GM18873 (cell line): ENCODE results near the gene SUCLG2.

ENCODE experiments used
- ATAC-seq: cut with Tn5 transposase; IDR thresholded peaks from one replicate; pipeline ENCODE4 v1.9.1; 2021; ENCODE audit warnings: mild to moderate bottlenecking, moderate library complexity, moderate number of reproducible peaks; ENCODE audit not compliant: unreplicated experiment, low FRiP score

SUCLG2 gene

DNA sequence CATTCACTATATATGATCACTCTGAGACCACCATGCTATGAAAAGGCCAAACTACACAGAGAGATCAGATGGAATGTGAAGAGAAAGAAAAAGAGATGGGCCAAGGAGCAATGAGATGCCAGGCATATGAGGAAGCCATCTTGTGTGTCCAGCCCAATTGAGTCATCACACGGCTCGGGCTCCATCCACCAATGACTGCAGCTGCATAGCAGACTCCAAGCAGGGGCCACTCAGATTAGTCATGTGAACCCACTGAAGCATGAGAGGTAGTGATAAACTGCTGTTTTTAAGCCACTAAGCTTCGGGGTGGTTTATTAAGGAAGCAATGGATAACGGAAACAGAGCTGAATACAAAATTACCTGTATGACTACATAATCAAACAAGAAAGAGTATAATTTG, 185.9 kb downstream of the SUCLG2 start:
- no peak for ATAC-seq

DNA sequence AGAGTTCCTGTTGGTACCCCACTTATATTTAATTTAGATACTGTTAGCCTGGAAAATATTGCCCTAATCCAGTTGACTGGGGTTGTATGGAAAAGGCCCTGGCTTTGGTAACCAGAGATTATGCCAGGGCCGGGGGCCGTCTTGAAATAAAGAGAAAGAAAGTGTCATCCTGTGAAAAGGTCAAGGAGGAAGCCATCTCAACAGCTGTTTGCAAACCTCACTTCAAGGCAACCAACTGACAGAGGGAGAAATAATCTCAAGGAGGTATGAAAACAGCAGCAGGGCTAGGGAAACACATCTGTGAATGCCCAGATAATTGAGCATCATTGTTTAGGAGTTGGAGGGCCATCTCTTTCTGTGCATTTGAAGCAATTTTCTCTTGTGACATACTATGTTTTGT, 190.8 kb downstream of the SUCLG2 start:
- ATAC-seq: no peak

DNA sequence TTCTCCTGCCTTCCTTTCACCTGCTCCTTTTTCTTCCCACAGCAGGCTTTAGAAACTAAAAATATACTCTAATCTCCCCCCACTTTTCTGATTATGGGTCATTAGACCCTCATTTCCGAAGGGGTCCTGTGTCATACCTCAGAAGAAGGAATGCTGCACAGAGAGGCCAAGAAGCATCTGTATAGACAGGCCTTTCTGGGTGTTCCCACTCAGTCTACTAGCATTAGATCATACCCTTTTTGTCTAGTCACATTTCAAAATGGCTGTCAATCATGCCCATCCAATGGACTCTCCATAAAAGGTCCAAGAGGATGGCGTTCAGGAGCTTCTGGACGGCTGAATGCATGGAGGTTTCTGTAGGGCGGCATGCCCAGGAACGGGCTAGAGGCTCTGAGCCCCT, 192.2 kb downstream of the SUCLG2 start:
- ATAC-seq: no peak

DNA sequence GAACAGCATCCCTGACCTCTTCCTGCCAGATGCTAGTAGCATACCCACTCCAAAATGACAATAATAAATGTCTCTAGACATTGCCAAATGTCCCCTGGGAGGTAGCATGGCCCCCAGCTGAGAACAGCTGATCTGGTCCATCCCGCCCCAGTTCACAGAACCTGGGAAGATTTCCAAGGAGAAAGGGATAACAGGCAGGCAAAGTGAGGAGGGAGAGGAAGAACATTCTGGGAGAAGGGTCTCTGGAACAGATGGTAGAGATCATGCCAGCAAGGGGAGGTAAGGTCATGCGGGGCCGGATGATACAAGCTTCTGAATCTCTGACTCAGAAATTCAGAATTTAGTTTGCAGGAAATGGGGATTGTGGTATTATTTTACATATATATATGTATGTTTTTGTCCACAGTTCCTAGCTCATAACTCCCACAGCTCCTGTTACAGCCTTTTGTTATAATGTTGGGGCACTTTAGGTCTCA, 192.7 kb downstream of the SUCLG2 start:
- ATAC-seq: no peak

DNA sequence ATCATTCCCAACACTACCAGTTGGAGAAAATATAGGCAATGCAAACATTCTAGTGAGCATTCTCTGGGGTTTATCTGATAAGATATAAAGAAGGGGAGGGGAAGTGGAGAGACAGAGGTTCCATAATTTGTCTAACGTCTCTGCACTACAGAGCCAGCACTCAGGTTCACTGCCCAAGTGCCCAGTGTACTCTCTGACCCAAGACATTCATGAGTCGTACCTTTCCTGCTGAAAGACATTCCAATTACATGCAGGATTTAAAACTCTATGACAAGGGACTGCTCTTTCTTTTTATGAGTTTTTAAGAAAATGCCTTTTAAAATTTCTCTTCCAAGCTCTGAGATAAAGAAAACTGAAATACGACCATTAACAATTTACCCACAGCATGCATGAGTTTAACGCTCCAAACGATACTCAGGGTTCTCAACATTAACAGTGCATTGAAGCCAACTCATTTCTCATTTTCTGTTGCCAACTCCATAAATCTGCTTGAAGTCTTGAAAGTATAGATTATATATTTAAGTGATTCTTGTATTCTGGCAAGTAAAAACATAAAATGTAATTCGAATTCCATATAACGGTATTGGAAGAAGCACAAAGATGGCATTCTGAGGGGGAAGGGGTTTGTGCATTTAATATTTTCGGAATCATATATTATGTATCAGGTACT, 193.4 kb downstream of the SUCLG2 start:
- no peak for ATAC-seq

DNA sequence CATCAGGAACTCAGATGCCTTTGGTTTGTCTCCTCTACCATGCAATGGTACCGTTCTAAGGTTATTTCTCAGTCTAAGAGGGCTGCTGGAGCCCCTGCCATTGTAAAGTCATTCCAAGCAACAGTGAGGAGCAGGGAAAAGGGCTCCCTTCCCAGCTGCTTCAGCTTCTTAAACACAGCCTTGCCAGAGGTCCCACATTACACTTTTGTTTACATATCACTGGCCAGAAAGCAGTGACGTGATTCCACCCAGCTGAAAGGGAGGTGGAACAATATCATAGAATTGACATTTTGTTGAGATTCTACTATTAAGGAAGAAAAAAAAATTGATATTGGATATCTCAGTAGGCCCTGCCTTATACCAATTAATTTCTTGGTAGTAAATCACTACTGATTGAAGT, 194.6 kb downstream of the SUCLG2 start:
- ATAC-seq: no peak

DNA sequence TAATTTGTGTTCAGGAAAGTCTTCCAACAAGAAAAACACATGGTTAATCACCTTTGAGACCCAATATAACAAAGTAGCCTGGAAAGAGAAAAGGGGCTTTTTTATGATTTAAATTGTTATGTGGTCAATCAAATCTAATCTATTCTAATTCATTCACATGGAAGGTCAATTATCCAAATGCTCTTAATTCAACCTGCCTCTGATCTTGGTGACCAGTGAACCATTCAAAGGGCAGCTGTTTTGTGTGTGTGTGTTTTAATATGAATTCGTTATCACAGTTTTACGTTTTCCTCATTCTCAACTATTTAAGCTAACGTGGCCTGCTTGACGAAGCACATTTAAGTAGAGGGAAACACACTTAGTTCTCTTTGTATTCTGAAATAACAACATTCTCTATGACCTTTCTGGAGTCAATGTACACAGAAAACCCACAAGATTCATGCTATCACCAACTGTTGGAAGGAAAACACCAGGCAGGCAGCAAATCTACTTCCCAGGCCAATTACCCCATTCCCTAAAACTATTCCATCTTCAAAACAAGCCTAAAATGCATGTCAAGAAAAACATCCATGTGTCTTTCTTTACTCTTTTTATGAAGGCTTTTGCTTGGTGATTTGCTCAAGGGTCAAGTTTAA, 195.4 kb downstream of the SUCLG2 start:
- ATAC-seq: no peak

DNA sequence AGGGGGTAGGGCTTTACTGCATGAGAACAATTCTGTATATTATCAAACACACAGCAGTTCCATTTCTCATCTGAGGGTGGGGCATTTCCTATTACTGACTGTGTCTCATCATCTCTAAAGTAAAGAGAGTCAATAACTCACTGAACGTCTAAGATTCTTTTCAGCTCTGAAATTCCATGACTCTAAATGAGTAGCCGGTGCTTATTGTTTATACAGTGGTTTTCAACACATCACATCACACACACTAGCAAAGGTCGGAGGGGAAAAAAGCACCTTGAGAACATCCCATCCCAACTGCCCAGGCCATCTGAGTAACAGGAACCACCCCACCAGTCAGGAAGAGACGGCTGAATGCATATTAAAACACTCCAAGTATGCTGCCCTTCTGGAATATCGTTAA, 196.0 kb downstream of the SUCLG2 start:
- ATAC-seq: no peak

DNA sequence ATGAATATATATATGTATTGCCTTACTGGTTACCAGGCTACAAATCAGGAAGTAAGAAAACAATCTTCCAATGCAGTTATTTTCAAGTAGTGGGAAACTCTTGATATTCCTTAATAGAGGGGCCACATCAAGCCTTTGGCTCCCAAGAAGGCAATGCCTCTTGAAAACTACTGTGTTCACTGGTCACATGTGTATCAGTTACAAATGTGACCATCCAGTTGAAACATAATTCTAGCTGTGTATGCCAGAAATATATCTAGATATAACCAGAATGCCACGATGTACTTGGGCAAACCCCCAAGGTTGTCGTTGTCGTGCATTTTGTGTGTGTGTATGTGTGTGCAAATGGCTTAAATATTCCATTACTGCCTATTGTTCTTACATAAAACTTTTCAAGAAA, 200.8 kb downstream of the SUCLG2 start:
- no peak for ATAC-seq

DNA sequence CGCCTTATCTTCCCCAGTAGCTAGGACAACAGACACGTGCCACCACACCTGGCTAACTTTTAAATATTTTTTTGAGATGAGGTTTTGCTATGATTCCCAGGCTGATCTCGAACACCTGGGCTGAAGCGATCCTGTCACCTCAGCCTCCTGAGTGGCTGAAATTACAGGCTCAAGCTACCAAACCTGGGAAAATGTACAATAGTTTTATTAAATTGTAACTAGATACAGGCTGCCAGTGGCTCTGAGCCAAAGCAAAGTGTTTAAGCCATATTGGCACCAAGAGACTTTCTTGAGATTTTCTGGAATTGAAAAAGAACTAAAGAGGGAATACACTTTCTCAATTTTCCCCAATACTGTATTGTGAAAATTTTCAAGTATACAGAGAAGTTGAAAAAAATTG, 204.3 kb downstream of the SUCLG2 start:
- no peak for ATAC-seq

DNA sequence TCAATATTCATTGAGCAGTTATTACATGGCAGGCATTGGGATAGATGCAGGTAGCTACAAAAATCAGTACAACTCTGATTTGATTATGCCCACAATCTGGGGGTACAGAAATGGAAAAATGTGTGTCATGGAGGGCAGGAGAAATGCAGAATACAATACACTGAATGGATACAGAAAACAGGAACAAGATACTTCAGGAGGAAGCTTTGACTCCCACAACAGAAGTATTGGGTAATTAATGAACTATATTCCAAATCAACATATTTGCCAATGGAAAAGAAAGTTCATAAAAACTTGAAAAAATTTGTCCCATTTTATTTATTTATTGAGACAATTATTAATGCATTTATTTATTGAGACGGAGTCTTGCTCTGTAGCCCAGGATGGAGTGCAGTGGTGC, 207.0 kb downstream of the SUCLG2 start:
- ATAC-seq: no peak

DNA sequence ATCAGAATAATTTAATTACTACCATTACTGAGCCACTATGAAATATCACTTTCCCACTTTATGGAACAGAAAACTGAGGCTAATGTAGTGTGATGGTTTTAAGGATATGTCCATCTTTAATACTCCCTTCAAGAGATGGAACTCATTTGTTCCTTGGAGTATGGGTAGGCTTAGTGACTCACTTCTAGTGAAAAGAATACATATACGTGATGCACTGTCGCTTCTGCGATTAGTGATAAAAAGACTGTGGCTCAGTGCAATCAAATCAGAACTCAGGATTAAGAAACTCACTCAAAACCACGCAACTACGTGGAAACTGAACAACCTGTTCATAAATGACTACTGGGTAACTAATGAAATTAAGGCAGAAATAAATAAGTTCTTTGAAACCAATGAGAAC, 216.6 kb downstream of the SUCLG2 start:
- no peak for ATAC-seq

DNA sequence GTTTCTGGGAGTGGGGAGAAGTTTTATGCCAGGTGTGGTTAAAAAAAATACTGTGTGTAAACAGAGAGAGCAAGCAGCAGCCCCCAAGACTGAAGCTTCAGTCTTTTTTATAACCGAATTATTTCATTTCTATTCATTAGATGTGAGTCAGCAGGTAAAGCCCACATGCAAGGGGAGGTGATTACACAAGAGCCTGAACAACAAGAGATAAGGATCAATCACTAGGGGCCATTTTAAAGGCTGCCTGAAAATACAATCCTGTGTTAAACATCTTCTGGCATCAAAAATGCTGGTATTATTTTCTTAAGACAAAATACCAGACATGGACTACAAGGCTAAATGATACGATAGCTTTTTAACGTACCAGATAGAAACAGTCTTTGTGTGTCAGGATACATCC, 217.3 kb downstream of the SUCLG2 start:
- ATAC-seq: no peak

DNA sequence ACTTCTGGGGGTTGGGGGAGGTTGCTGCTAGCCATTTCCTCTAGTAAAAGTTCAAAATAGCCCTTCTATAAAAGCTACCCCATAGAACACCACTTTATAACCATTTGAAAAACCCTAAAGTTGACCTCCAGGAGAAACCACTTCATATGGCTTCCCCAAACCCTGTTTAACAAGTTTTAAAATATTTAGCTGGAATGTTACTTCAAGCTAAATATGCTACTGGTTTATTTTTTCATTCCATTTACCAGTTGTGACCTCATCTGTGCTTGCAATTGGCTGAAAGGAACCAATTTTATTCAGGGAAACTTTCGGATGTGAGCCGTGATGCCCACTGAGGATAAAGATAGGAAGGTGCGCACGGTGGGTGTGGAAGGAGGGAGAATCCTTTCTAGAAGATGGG, 221.3 kb downstream of the SUCLG2 start:
- ATAC-seq: no peak

DNA sequence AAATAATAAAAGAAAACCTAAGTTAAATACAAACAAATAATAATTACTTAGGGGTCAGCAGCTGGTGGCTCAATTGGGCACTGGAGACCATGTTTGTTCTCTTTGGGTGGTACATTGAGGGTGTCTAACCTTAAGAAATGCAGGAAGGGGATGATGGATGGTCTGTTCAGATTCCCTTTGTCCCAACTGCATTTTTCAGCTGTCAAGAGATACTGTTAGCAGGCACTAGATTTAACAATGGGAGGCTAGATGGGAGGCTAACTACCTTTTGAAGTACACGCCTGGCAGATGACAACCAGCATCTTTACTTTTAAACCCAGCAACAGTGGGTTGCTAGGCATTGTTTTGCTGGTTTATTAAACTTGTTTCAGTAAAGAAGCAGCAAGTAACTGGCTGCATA, 222.5 kb downstream of the SUCLG2 start:
- ATAC-seq: no peak

DNA sequence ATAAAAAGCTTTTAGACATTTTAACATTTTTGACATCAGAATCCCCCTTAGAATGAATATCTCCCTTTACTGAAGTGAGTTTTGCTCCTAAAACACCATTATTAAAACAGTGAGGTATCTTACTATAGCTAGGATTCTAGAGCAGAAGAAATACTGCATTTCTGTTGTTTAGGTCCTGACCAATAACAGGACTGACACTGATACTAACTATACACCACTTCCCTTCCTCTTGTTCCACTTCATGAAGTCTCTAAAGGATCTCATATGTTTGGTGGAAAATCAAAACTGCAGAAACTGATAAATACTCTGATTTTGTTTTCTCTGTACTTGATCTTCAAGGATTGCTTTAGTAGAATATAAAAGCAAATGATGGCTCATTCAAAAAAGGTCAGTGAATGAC, 230.7 kb downstream of the SUCLG2 start:
- no peak for ATAC-seq

DNA sequence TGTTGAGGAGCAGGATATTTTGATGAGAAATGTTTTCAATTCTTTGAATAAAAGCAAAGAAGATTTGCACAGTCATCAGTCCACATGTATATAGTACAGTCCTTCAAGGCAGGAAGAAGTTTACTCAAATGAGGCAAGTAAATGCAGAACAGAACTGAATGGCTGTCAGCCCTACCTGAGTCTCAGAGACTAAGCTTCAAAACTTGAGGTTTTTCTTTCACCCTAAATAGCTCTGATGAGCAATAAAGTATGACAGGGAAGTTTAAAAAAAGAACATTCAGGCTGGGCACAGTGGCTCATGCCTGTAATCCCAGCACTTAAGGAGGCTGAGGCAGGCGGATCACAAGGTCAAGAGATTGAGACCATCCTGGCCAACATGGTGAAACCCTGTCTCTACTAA, 232.5 kb downstream of the SUCLG2 start:
- no peak for ATAC-seq

DNA sequence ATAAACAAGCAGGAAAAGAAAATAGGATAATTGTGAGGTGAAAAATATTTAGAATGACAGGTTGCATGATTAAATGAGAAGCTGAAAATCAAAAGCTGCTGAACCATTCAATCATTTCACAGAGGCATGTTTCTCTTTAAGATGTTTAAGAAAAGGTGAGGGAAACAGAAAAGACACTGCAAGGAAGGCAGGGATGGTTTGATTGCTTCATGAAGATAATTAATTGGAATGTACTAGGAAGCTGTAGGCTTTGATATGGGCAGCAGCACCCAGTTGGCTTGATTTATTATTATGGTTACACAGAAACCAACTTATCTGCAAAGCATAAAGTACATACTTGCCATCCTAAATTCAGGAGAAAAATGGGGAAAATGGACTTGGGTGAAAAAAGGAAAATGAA, 234.6 kb downstream of the SUCLG2 start:
- no peak for ATAC-seq

DNA sequence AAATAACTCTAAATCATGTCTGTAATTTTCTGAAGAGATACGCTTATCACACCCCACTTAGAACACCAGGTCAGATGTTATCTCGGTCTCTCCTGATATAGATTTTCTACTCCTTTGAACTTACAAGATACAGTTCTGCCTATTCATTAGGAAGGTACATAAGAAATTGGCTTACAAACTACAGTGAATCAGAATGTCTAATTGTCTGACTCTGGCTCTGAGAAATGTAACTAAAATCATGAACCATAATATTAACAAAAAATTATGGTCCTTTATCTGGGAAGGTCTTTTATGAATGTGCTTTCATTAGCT, 235.2 kb downstream of the SUCLG2 start:
- no peak for ATAC-seq

DNA sequence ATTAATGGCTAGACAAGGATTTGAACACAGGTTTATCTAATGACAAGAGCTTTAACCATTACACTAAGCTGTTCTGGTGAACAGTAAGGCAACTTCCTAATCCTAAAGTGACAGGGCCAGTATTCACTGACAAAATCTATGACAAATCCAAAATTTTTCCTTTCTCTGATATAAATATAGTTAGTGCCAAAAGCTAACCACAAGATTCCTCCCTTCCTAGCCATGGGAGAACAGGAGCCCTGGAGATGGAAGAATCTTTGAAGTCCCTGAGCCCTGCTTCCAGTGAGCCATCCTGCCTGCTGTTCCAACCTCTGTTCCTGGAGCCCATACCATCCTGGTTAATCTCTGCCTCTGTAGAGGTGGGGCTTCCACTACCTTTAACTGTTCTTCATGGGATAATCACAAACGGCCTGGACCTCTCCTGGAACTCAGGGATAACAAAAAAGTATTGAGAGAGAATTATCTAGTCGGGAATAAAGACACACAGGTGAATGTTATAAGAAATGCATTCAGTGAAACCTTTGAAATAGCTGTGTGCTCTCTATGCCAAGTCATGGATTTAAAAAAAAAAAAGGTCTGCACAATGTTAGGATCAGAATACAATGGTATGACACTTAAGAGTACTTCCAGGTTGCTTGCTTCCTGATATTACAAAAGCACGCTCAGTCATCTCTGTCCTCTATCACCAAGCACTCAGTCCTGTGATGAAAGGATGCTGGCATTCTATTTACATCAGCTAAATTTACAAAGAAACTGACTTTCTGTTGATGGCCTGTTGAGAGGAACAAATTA, 235.8 kb downstream of the SUCLG2 start:
- ATAC-seq: no peak

DNA sequence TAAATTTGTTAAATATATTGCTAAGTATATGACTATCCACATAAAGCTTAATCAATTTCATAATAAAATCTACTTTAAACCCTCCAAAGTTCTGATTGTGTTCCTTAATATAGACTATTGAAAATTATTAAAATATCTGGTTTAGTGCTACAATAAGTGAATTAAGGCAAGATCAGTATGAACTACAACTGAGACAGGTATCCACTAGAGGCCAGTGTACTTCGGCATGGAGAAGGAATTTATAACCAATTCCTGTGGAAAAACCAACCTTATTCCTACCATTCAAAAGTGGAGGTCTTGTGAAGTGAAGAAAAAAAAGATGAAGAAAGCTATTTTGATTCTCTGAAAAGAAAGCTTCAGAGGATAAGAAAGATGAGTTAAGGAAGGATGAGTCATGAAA, 237.7 kb downstream of the SUCLG2 start:
- ATAC-seq: no peak

DNA sequence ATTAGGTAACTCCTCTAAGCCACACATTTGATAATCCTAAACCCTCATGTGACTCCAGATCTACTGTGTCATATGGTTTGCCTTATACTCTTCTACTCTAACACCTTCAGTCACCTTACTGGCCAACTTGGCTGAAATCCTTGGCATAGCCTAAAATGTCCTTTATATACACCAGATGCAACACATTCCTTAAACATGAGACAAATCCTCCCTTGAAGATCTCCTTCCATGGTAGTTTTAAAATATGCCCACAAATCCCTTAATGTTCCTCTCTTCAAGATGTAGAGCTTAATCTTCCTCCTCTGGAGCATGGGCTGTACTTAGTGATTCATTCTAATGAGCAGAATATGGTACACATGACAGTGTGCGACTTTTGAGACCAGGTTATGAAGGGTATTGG, 238.9 kb downstream of the SUCLG2 start:
- no peak for ATAC-seq
